Chondrocyte (in vitro differentiated cells): ENCODE data around the gene GRK3. TPM values are rescaled to one million over a fixed set of nuclear protein-coding genes. Genes with fewer than 3 reads are reported as not detected.
"Not testable (repeated sequence)": the region's sequence is repeated elsewhere in the genome, so short reads cannot be mapped to it uniquely, and the experiment has no call there.

Source experiments
- DNase-seq: peaks from one replicate; pipeline ENCODE4 v3.0.0; 2021; ENCODE audit warnings: mixed read lengths, low spot score
- H3K27ac Mint-ChIP-seq: one replicate; pipeline ENCODE4 v1.8.0; 2021; ENCODE audit warnings: mild to moderate bottlenecking, moderate library complexity, mixed read lengths; ENCODE audit not compliant: unreplicated experiment
- H3K27me3 Mint-ChIP-seq: 2 replicates; pipeline ENCODE4 v1.8.0; 2021; ENCODE audit warnings: low read depth, mixed read lengths
- H3K36me3 Mint-ChIP-seq: 2 replicates; pipeline ENCODE4 v1.8.0; 2021; ENCODE audit warnings: low read depth, mixed read lengths
- H3K4me1 Mint-ChIP-seq: 2 replicates; pipeline ENCODE4 v1.8.0; 2021; ENCODE audit warnings: low read depth, mild to moderate bottlenecking, mixed read lengths
- H3K4me3 Mint-ChIP-seq: one replicate; pipeline ENCODE4 v1.8.0; 2021; ENCODE audit warnings: mild to moderate bottlenecking, moderate library complexity, mixed read lengths; ENCODE audit not compliant: unreplicated experiment
- H3K9me3 Mint-ChIP-seq: 2 replicates; pipeline ENCODE4 v1.8.0; 2021; ENCODE audit warnings: low read depth, mixed read lengths
- CTCF ChIP-seq: fragments of 200-600 bp; sonication (generic); IDR thresholded peaks from 2 replicates; pipeline ENCODE4 v1.5.0; 2021; ENCODE audit warnings: antibody characterized with exemption, mild to moderate bottlenecking, moderate library complexity
- total RNA-seq: library from RNA; stranded (reverse); gene quantifications from 3 replicates; pipeline ENCODE4 v1.2.1, GENCODE V29; 2021

Gene GRK3
- total RNA-seq, 1 donor from 2014 or later, result 2.0 TPM

DNA sequence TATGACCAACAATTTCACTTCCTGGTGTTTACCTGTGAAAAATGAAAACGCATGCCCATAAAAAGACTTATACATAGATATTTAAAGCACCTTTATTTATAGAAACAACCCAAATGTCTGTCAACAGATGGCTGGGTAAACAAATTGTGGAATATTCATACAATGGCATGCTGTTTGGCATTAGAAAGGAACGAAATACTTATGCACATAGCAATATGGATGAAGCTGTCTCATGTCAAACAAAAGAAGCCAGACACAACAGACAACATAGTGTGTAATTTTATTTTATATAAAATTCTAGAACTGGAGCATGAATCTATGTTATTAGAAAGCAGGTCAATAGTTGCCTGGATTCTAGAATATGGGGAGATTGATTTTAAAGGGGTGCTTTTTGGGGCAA is 38.0 kb downstream of the GRK3 start:
- Mint-ChIP-seq H3K36me3 (no peaks in the 10 kb centered on the region), H3K27me3 (peaks cover 1% of the 10 kb centered on the region), H3K4me3 (no peak overlapping the region), H3K9me3 (no peaks in the 10 kb centered on the region), H3K27ac (no peak overlapping the region), H3K4me1 (no peaks in the 10 kb centered on the region)
- TF ChIP-seq CTCF, result no peak
- no peak for DNase-seq

- TF ChIP-seq CTCF, result no peak
- no peak overlapping the region for H3K27ac Mint-ChIP-seq
- H3K4me1 Mint-ChIP-seq, result no peaks in the 10 kb centered on the region
- no peak for DNase-seq
- peaks cover 1% of the 10 kb centered on the region for H3K27me3 Mint-ChIP-seq
- H3K36me3 Mint-ChIP-seq, result no peaks in the 10 kb centered on the region
- H3K9me3 Mint-ChIP-seq, result no peaks in the 10 kb centered on the region
- H3K4me3 Mint-ChIP-seq, result no peak overlapping the region
Measured at GRCh38 chr22:25602916-25603315, 38.4 kb downstream of the GRK3 start.

DNA sequence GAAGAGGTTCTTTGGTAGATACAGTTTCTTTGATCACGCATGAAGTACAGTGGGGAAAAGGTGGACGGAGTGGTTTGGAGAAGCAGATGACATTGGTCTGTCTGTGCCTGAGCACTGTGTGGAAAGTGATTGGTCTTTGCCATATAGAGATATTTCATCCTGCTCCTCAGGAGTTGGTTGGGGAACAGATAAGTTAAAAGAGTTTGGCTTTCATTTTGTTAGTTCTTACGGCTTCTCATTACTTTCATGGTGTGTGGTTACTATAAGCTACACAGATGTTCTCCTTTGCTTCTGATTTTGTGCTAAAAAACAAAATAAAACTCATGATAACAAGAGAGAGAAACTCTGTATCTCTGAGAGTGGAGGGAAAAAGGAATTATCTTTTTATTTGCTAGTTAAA is 40.7 kb downstream of the GRK3 start:
- not testable (repeated sequence) for H3K4me1 Mint-ChIP-seq, DNase-seq, H3K36me3 Mint-ChIP-seq, H3K27ac Mint-ChIP-seq, H3K4me3 Mint-ChIP-seq, H3K9me3 Mint-ChIP-seq, H3K27me3 Mint-ChIP-seq

GRCh38 chr22:25605565-25605964 is 41.1 kb downstream of the GRK3 start:
- H3K4me1 Mint-ChIP-seq, H3K27ac Mint-ChIP-seq, H3K4me3 Mint-ChIP-seq, H3K27me3 Mint-ChIP-seq, H3K9me3 Mint-ChIP-seq, H3K36me3 Mint-ChIP-seq, DNase-seq: not testable (repeated sequence)

DNA sequence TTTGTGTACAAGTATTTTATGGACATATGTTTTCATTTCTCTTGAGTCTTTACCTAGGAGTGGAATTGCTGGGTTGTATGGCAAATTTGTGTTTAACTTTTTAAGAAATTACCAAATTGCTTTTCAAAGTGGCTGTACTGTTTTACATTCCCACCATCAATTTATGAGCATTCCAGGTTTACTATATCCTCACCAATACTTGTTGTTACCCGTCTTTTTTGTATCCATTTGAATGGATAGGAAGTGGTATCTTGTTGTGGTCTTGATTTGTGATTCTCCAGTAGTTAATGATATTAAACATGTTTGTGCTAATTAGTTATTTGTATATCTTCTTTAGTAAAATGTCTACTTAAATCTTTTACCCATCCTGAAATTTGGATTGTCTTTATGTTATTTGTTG is 46.8 kb downstream of the GRK3 start:
- H3K27me3 Mint-ChIP-seq, H3K27ac Mint-ChIP-seq, H3K9me3 Mint-ChIP-seq, H3K4me3 Mint-ChIP-seq, H3K36me3 Mint-ChIP-seq, H3K4me1 Mint-ChIP-seq, DNase-seq: not testable (repeated sequence)

DNA sequence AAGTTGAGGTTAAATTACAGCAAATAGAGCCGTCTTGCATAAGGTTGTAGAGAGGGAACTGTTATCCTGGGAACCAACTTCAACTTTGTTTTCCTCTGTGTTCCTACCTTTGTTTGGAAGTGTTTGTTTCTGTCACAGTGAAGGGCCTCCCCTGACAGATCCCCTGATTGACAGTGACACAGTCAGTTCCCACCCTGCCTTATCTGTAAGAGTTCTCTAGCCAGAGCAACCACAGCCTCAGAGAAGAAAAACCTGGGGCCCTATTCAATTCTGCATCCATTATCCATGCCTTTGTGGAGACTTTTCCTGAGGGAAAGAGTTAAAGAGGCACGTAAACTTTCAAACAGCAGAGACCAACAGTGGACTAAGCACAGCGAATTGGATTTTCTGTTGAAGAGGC is 48.7 kb downstream of the GRK3 start:
- H3K4me3 Mint-ChIP-seq, H3K27ac Mint-ChIP-seq, H3K27me3 Mint-ChIP-seq, H3K4me1 Mint-ChIP-seq, H3K36me3 Mint-ChIP-seq, H3K9me3 Mint-ChIP-seq, DNase-seq: not testable (repeated sequence)

- not testable (repeated sequence) for H3K9me3 Mint-ChIP-seq, DNase-seq, H3K4me1 Mint-ChIP-seq, H3K36me3 Mint-ChIP-seq, H3K27me3 Mint-ChIP-seq, H3K27ac Mint-ChIP-seq, H3K4me3 Mint-ChIP-seq
Measured at GRCh38 chr22:25613558-25613957, 49.1 kb downstream of the GRK3 start.

DNA sequence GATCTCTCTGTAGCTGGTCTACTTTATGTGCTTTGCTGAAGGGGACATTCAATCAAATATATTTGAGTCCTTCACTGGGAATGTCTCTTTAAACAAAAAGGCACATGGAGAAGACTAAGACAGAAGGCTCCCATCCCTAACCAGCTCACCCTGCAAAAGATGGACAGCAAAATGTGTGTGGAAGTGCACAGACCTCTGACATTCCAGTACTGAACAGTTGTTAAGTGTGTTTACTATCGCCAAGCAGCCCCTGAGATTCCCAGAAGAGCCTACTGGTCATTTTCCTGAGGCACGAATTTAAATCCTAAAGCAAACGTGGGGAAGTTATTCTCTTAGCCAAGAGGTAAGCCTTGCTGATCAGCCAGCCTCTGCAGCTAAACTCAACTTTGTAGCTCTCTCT is 50.3 kb downstream of the GRK3 start:
- H3K27ac Mint-ChIP-seq, H3K27me3 Mint-ChIP-seq: not testable (repeated sequence)

More for the DNA sequence above, 50.3 kb downstream of the GRK3 start:
- not testable (repeated sequence) for H3K4me1 Mint-ChIP-seq, H3K4me3 Mint-ChIP-seq, DNase-seq, H3K36me3 Mint-ChIP-seq, H3K9me3 Mint-ChIP-seq
